GM12892 (cell line): Measurements from ENCODE around the gene TMCO1.

Experiments used
- POLR2A ChIP-seq: IDR thresholded peaks from 2 replicates; pipeline ENCODE4 v1.6.1; 2011; ENCODE audit warnings: low read depth, low read length, control low read depth
- POLR2AphosphoS5 ChIP-seq: IDR thresholded peaks from 2 replicates; pipeline ENCODE4 v1.6.1; 2011; ENCODE audit warnings: low read depth, low read length, control low read depth

GRCh38 chr1:165686121-165686970 is 82.3 kb downstream of the TMCO1 start:
- TF ChIP-seq POLR2A: no peak
- no peak for TF ChIP-seq POLR2AphosphoS5
